ENCODE measurements around the gene TTI1.

- TF ChIP-seq ZNF37A (tag by site-specific recombination; IDR thresholded peaks at IDR 0.05): no peak
- TF ChIP-seq YY1 (tag by site-specific recombination; IDR thresholded peaks at IDR 0.05): no peak
- no peak for TF ChIP-seq ZBTB44 (tag by site-specific recombination; IDR thresholded peaks at IDR 0.05)
- no peak for TF ChIP-seq ZNF394 (tag by site-specific recombination; IDR thresholded peaks at IDR 0.05; ENCODE audit: borderline replicate concordance)
- TF ChIP-seq KLF8 (tag by site-specific recombination; IDR thresholded peaks at IDR 0.05): no peak
- TF ChIP-seq GLIS2 (tag by site-specific recombination; IDR thresholded peaks at IDR 0.05): no peak
- TF ChIP-seq CTCF (tag by site-specific recombination; IDR thresholded peaks at IDR 0.05): no peak
- no peak for TF ChIP-seq ZBTB20 (tag by site-specific recombination; IDR thresholded peaks at IDR 0.05)
- TF ChIP-seq PBX3 (CRISPR knock-in tag; IDR thresholded peaks at IDR 0.05): no peak
- no peak for TF ChIP-seq ZNF362 (tag by site-specific recombination; IDR thresholded peaks at IDR 0.05)
- no peak for TF ChIP-seq ZNF174 (tag by site-specific recombination; IDR thresholded peaks at IDR 0.05)
These were observed 77.7 kb downstream of the TTI1 start for GRCh38 chr20:37955511-37955910.

All from HEK293 (cell line).